IMR-90 (cell line): ENCODE data around the gene BLOC1S5. TPM values are rescaled to one million over a fixed set of nuclear protein-coding genes. Genes with fewer than 3 reads are reported as not detected.

Experiments
- ATAC-seq: fragments of 200-7000 bp; cut with Tn5 transposase; 2 replicates; pipeline ENCODE4 v1.9.1; 2020; ENCODE audit warnings: low read depth, mild to moderate bottlenecking, moderate library complexity
- BruUV-seq: library from RNA; stranded (reverse); fragments of 400-500 nt; replicated peaks from 2 replicates; lab custom pipeline; 2021; lab: Mats Ljungman, UMichigan
- CTCF ChIA-PET: fragments of 300-600 bp; formaldehyde crosslinking; extraction: SDS; loops from one replicate; lab custom pipeline; 2021; ENCODE audit warnings: antibody characterized with exemption; lab: Yijun Ruan, JAX
- POLR2A ChIA-PET: fragments of 300-600 bp; sonication (Branson Sonifier 250); formaldehyde crosslinking; loops from one replicate; lab custom pipeline; 2022; ENCODE audit warnings: antibody characterized with exemption; ENCODE audit not compliant: unreplicated experiment; lab: Charles Lee
- DNase-seq: peaks from one replicate; pipeline ENCODE4 v3.0.0; 2013
- H2AFZ ChIP-seq: replicated peaks from 2 replicates; pipeline ENCODE3; 2013; ENCODE audit warnings: low read length, mild to moderate bottlenecking; ENCODE audit not compliant: poor library complexity
- H2AK5ac ChIP-seq: 2 replicates; pipeline ENCODE4 v1.6.1; 2013; ENCODE audit warnings: low read depth, low read length, inconsistent platforms
- H2AK9ac ChIP-seq: replicated peaks from 2 replicates; pipeline ENCODE3; 2013; ENCODE audit warnings: mild to moderate bottlenecking, low read depth, low read length, moderate library complexity; ENCODE audit not compliant: poor library complexity
- H2BK120ac ChIP-seq: 2 replicates; pipeline ENCODE4 v1.6.1; 2013; ENCODE audit warnings: low read depth, low read length, inconsistent platforms
- H2BK15ac ChIP-seq: 3 replicates; pipeline ENCODE4 v1.6.1; 2013; ENCODE audit warnings: low read depth, low read length, inconsistent platforms
- H2BK20ac ChIP-seq: 2 replicates; pipeline ENCODE4 v1.6.1; 2013; ENCODE audit warnings: low read depth, mild to moderate bottlenecking, inconsistent platforms, low read length, moderate library complexity
- H2BK5ac ChIP-seq: 2 replicates; pipeline ENCODE4 v1.6.1; 2013; ENCODE audit warnings: mild to moderate bottlenecking, low read depth, low read length, inconsistent platforms; ENCODE audit not compliant: poor library complexity, severe bottlenecking
- H3K14ac ChIP-seq: replicated peaks from 2 replicates; pipeline ENCODE4 v1.6.1; 2013; ENCODE audit warnings: low read depth, low read length, inconsistent platforms
- H3K18ac ChIP-seq: 2 replicates; pipeline ENCODE4 v1.6.1; 2013; ENCODE audit warnings: low read depth, low read length, control low read depth
- H3K23ac ChIP-seq: 2 replicates; pipeline ENCODE4 v1.6.1; 2013; ENCODE audit warnings: low read depth, low read length, inconsistent platforms
- H3K27ac ChIP-seq: 2 replicates; pipeline ENCODE4 v1.5.1; 2013; ENCODE audit warnings: mild to moderate bottlenecking, control low read depth, low read length; ENCODE audit not compliant: insufficient read depth
- H3K27me3 ChIP-seq: 2 replicates; pipeline ENCODE4 v1.6.1; 2013; ENCODE audit warnings: low read length; ENCODE audit not compliant: control insufficient read depth, insufficient read depth
- H3K36me3 ChIP-seq: 2 replicates; pipeline ENCODE4 v1.6.1; 2013; ENCODE audit warnings: low read length, mixed read lengths; ENCODE audit not compliant: control insufficient read depth, insufficient read depth
- H3K4ac ChIP-seq: 2 replicates; pipeline ENCODE4 v1.6.1; 2013; ENCODE audit warnings: low read depth, low read length, inconsistent platforms
- H3K4me1 ChIP-seq: 2 replicates; pipeline ENCODE4 v1.6.1; 2013; ENCODE audit warnings: low read length, mixed read lengths; ENCODE audit not compliant: control insufficient read depth, insufficient read depth
- H3K4me2 ChIP-seq: 2 replicates; pipeline ENCODE4 v1.6.1; 2013; ENCODE audit warnings: low read depth, mild to moderate bottlenecking, control low read depth, low read length, moderate library complexity
- H3K4me3 ChIP-seq: 2 replicates; pipeline ENCODE4 v1.5.1; 2013; ENCODE audit warnings: low read depth, mild to moderate bottlenecking, control low read depth, low read length, moderate library complexity; ENCODE audit not compliant: insufficient read depth
- H3K56ac ChIP-seq: 2 replicates; pipeline ENCODE4 v1.6.1; 2013; ENCODE audit warnings: low read length, inconsistent platforms; ENCODE audit not compliant: insufficient read depth; ENCODE audit errors: extremely low read depth
- H3K79me1 ChIP-seq, 2 experiments: 2 replicates each; pipeline ENCODE4 v1.6.1; 2013; ENCODE audit warnings: low read length in 2 of 2, inconsistent platforms in 1 of 2, low read depth in 1 of 2
- H3K9ac ChIP-seq: 2 replicates; pipeline ENCODE4 v1.6.1; 2013; ENCODE audit warnings: low read depth, low read length, control low read depth
- H3K9me1 ChIP-seq: 2 replicates; pipeline ENCODE4 v1.6.1; 2013; ENCODE audit warnings: low read length, inconsistent platforms; ENCODE audit not compliant: insufficient read depth
- H3K9me3 ChIP-seq: 2 replicates; pipeline ENCODE4 v1.6.1; 2013; ENCODE audit warnings: low read length; ENCODE audit not compliant: control insufficient read depth, insufficient read depth
- H4K20me1 ChIP-seq: 2 replicates; pipeline ENCODE4 v1.6.1; 2013; ENCODE audit warnings: low read length, inconsistent platforms; ENCODE audit not compliant: insufficient read depth
- H4K5ac ChIP-seq: 2 replicates; pipeline ENCODE4 v1.6.1; 2013; ENCODE audit warnings: mild to moderate bottlenecking, low read depth, low read length, control low read depth
- H4K8ac ChIP-seq, 2 experiments: 2 replicates each; pipeline ENCODE4 v1.6.1; 2013; ENCODE audit warnings: low read depth in 2 of 2, low read length in 2 of 2, control low read depth in 1 of 2, inconsistent platforms in 1 of 2
- H4K91ac ChIP-seq: 2 replicates; pipeline ENCODE4 v1.6.1; 2013; ENCODE audit warnings: low read depth, low read length, inconsistent platforms; ENCODE audit not compliant: insufficient read depth
- CEBPB ChIP-seq: IDR thresholded peaks from 2 replicates; pipeline ENCODE4 v1.6.1; 2012; ENCODE audit warnings: low read depth, low read length, improper control_type of control experiment
- FOS ChIP-seq: fragments of 150-350 bp; IDR thresholded peaks from 2 replicates; pipeline ENCODE4 v1.6.1; 2016; ENCODE audit warnings: low read depth, low read length
- MAZ ChIP-seq: IDR thresholded peaks from 2 replicates; pipeline ENCODE4 v1.6.1; 2012; ENCODE audit warnings: low read depth, mild to moderate bottlenecking, low read length, improper control_type of control experiment, moderate library complexity, borderline replicate concordance
- RAD21 ChIP-seq: IDR thresholded peaks from 2 replicates; pipeline ENCODE4 v1.6.1; 2012; ENCODE audit warnings: low read length, improper control_type of control experiment
- RCOR1 ChIP-seq: IDR thresholded peaks from 2 replicates; pipeline ENCODE4 v1.6.1; 2012; ENCODE audit warnings: mild to moderate bottlenecking, low read length, improper control_type of control experiment; ENCODE audit not compliant: insufficient replicate concordance
- SMC3 ChIP-seq: fragments of 150-350 bp; IDR thresholded peaks from 2 replicates; pipeline ENCODE4 v1.6.1; 2016; ENCODE audit warnings: low read depth, mild to moderate bottlenecking, antibody characterized with exemption, low read length, moderate library complexity
- WGBS, 2 experiments: methylation state at CpG; one replicate each; pipeline versions ENCODE4 v1.1.5 to v1.1.7; 2013; ENCODE audit warnings: missing lambda C conversion rate in 2 of 2; ENCODE audit not compliant: insufficient read length in 1 of 2; ENCODE audit errors: extremely low coverage in 2 of 2; 5-methylcytosine and 5-hydroxymethylcytosine counted together
- dilution Hi-C: fragments of 300-500 bp; cut with HindIII; formaldehyde crosslinking; loops from one replicate; pipeline ENCODE4 v1.14.3; 2018; ENCODE audit warnings: low sequenced_read_pairs; ENCODE audit not compliant: unreplicated experiment
- in situ Hi-C: fragments of 300-500 bp; cut with MboI; formaldehyde crosslinking; loops from 3 replicates; pipeline ENCODE4 v1.14.3; 2019; ENCODE audit warnings: low sequenced_read_pairs, inconsistent platforms, mixed read lengths
- intact Hi-C: fragments of 100-400 bp; cut with micrococcal nuclease; formaldehyde crosslinking; loops from 2 replicates; pipeline ENCODE4 v1.10.0; 2022
- polyA plus RNA-seq, 3 experiments: library from polyadenylated mRNA; depleted of rRNA; stranded (reverse); fragments of >200 nt; gene quantifications; 2 replicates each; pipeline ENCODE4 v1.2.3, GENCODE V29; 2012; ENCODE audit warnings: low replicate concordance in 1 of 3
- total RNA-seq: library from RNA; depleted of rRNA; stranded (reverse); fragments of >200 nt; gene quantifications from 2 replicates; pipeline ENCODE4 v1.2.3, GENCODE V29; 2012
- TF ChIP-seq, protein P1 (sequence below): conservative IDR thresholded peaks from 2 replicates; pipeline ENCODE4 v1.5.1; 2012; ENCODE audit warnings: mild to moderate bottlenecking, low read depth, low read length, improper control_type of control experiment

The BLOC1S5 gene
- total and polyA plus RNA-seq, 2 of the 4 experiments (the other 2 are of a cell fraction) = 4.8 to 17.2 TPM

DNA sequence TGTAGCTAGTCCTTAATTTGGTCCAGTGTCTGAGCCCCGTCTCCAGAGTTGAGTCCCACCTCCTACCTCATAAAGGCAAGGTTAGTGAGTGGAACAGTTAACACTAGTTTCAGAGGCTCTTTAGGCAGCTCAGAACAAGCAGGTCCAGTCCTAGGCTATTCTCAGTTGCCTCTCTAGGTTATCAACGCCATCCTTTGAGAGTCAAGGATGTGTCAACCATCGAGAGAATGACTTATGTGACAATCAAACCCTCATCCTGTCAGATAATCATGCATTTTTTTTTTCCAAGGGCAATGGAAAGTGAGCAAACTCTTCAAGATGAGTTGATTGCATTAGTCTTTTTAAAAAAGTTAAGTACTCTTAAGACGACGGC lies 89.6 kb downstream of the BLOC1S5 start:
- H3K36me3 ChIP-seq = no peaks in the 10 kb centered on the region
- TF ChIP-seq FOS (no peak), RCOR1 (no peak), RAD21 (no peak), MAZ (no peak), CEBPB (no peak), SMC3 (no peak)
- TF ChIP-seq, protein P1, sequence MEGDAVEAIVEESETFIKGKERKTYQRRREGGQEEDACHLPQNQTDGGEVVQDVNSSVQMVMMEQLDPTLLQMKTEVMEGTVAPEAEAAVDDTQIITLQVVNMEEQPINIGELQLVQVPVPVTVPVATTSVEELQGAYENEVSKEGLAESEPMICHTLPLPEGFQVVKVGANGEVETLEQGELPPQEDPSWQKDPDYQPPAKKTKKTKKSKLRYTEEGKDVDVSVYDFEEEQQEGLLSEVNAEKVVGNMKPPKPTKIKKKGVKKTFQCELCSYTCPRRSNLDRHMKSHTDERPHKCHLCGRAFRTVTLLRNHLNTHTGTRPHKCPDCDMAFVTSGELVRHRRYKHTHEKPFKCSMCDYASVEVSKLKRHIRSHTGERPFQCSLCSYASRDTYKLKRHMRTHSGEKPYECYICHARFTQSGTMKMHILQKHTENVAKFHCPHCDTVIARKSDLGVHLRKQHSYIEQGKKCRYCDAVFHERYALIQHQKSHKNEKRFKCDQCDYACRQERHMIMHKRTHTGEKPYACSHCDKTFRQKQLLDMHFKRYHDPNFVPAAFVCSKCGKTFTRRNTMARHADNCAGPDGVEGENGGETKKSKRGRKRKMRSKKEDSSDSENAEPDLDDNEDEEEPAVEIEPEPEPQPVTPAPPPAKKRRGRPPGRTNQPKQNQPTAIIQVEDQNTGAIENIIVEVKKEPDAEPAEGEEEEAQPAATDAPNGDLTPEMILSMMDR = no peak
- H4K5ac ChIP-seq = no peak overlapping the region
- CTCF ChIA-PET = no interaction called here
- peaks cover 8% of the 10 kb centered on the region for H3K9me1 ChIP-seq
- no peak overlapping the region for H3K14ac ChIP-seq
- 30% methylated on average over 2 of the region's 5 CpGs; no CpG with 5 or more reads in 1 of the 2 experiments for WGBS, 2 experiments
- no peaks in the 10 kb centered on the region for H3K27me3 ChIP-seq
- no peak overlapping the region for H2AK5ac ChIP-seq
- H2BK20ac ChIP-seq = no peak overlapping the region
- no peaks in the 10 kb centered on the region for H3K79me1 ChIP-seq
- dilution Hi-C loops (no loop called here), in situ Hi-C loops (no loop called here), intact Hi-C loops (no loop called here)
- H3K4me3 ChIP-seq = no peak overlapping the region
- peaks cover 2% of the 10 kb centered on the region; the same call in 1 of the 2 replicates for H3K4me1 ChIP-seq
- no peak overlapping the region for H3K4ac ChIP-seq
- no peak overlapping the region for H3K23ac ChIP-seq
- no peak overlapping the region for H4K8ac ChIP-seq
- no peak overlapping the region for H2BK120ac ChIP-seq
- H3K27ac ChIP-seq = no peak overlapping the region
- H2BK15ac ChIP-seq = no peak overlapping the region
- H3K18ac ChIP-seq = no peak overlapping the region
- DNase-seq (no peak), ATAC-seq (no peak)
- H2BK5ac ChIP-seq = no peak overlapping the region
- no peak overlapping the region; the same call in 1 of the 2 replicates for H3K4me2 ChIP-seq
- H2AFZ ChIP-seq = no peak overlapping the region
- POLR2A ChIA-PET = no interaction called here
- no peak overlapping the region for H3K56ac ChIP-seq
- H4K91ac ChIP-seq = no peak overlapping the region; the same call in 1 of the 2 replicates
- no peaks in the 10 kb centered on the region for H4K20me1 ChIP-seq
- no TSS peak for BruUV-seq
- H3K9ac ChIP-seq = no peak overlapping the region
- peaks cover 2% of the 10 kb centered on the region for H3K9me3 ChIP-seq
- no peak overlapping the region for H2AK9ac ChIP-seq
